SK-N-SH (cell line): ENCODE measurements around the gene NF2. TPM values are rescaled to one million over a fixed set of nuclear protein-coding genes. Genes with fewer than 3 reads are reported as not detected.
A peak's percentile ranks its signal among the peaks of the same experiment; 100 is the strongest.

ENCODE experiments used
- CTCF ChIA-PET: fragments of 300-600, 350-600 bp; formaldehyde crosslinking; extraction: SDS; loops from one replicate; lab custom pipeline; 2021; lab: Yijun Ruan, JAX
- POLR2A ChIA-PET: fragments of 350-600 bp; sonication (Branson Sonifier 250); formaldehyde crosslinking; extraction: SDS; loops from one replicate; lab custom pipeline; 2020; ENCODE audit warnings: antibody characterized with exemption, inconsistent platforms; lab: Yijun Ruan, JAX
- DNase-seq: peaks from one replicate; pipeline ENCODE4 v3.0.0; 2012
- H2AFZ ChIP-seq: fragments of 200-600 bp; sonication (generic); 2 replicates; pipeline ENCODE4 v1.8.1; 2016; ENCODE audit warnings: antibody characterized with exemption, mild to moderate bottlenecking, low read depth
- H3F3A ChIP-seq: fragments of 200-600 bp; sonication (generic); replicated peaks from 2 replicates; pipeline ENCODE3; 2016; ENCODE audit warnings: antibody characterized with exemption, mild to moderate bottlenecking; ENCODE audit not compliant: insufficient read depth
- H3K27ac ChIP-seq, 2 experiments: fragments of 200-500 bp in 1 of 2; fragments of 200-600 bp in 1 of 2; sonication (Bioruptor generic) in 1 of 2; sonication (generic), shearing (Covaris generic) in 1 of 2; 2 replicates each; pipeline versions ENCODE4 v1.5.1 to v1.6.1; 2014 to 2016; ENCODE audit warnings: low read depth in 2 of 2, inconsistent platforms in 1 of 2, low read length in 1 of 2, mild to moderate bottlenecking in 1 of 2, mixed read lengths in 1 of 2
- H3K27me3 ChIP-seq: fragments of 200-600 bp; sonication (generic), shearing (Covaris generic); 2 replicates; pipeline ENCODE4 v1.6.1; 2016; ENCODE audit warnings: mixed run types; ENCODE audit not compliant: insufficient read depth
- H3K36me3 ChIP-seq, 2 experiments: fragments of 200-500 bp in 1 of 2; fragments of 200-600 bp in 1 of 2; sonication (Bioruptor generic) in 1 of 2; sonication (generic) in 1 of 2; replicated peaks in 1 of 2; 2 replicates each; pipeline versions ENCODE3 to v1.5.1; 2014 to 2016; ENCODE audit warnings: low read length in 1 of 2, mild to moderate bottlenecking in 1 of 2; ENCODE audit not compliant: insufficient read depth in 2 of 2, control insufficient read depth in 1 of 2
- H3K4me1 ChIP-seq, 2 experiments: fragments of 200-500 bp in 1 of 2; fragments of 200-600 bp in 1 of 2; sonication (Bioruptor generic) in 1 of 2; sonication (generic), shearing (Covaris generic) in 1 of 2; 2 replicates each; pipeline versions ENCODE4 v1.5.1 to v1.6.1; 2014 to 2016; ENCODE audit warnings: low read depth in 1 of 2, low read length in 1 of 2, mixed run types in 1 of 2; ENCODE audit not compliant: insufficient read depth in 2 of 2, control insufficient read depth in 1 of 2
- H3K4me2 ChIP-seq: fragments of 200-600 bp; sonication (generic), shearing (Covaris generic); 2 replicates; pipeline ENCODE4 v1.6.1; 2017; ENCODE audit warnings: mixed run types
- H3K4me3 ChIP-seq, 2 experiments: fragments of 200-500 bp in 1 of 2; fragments of 200-600 bp in 1 of 2; sonication (Bioruptor generic) in 1 of 2; sonication (generic), shearing (Covaris generic) in 1 of 2; 2 replicates each; pipeline versions ENCODE4 v1.5.1 to v1.8.1; 2014 to 2016; ENCODE audit warnings: low read depth in 2 of 2, inconsistent platforms in 1 of 2, low read length in 1 of 2, mild to moderate bottlenecking in 1 of 2, mixed read lengths in 1 of 2, moderate library complexity in 1 of 2
- H3K79me2 ChIP-seq: fragments of 200-600 bp; sonication (generic); 2 replicates; pipeline ENCODE4 v1.8.1; 2017; ENCODE audit warnings: mild to moderate bottlenecking; ENCODE audit not compliant: insufficient read depth
- H3K9ac ChIP-seq: fragments of 200-600 bp; sonication (generic); 2 replicates; pipeline ENCODE4 v1.6.1; 2017; ENCODE audit warnings: mixed run types
- H3K9me2 ChIP-seq: fragments of 200-600 bp; sonication (generic); 2 replicates; pipeline ENCODE4 v1.6.1; 2017; ENCODE audit warnings: mixed run types
- H3K9me3 ChIP-seq: fragments of 200-600 bp; sonication (generic); 2 replicates; pipeline ENCODE4 v1.6.1; 2017; ENCODE audit warnings: mixed run types, mild to moderate bottlenecking, moderate library complexity
- H4K20me1 ChIP-seq: fragments of 200-600 bp; sonication (generic); 2 replicates; pipeline ENCODE4 v1.6.1; 2017; ENCODE audit warnings: mild to moderate bottlenecking, mixed run types; ENCODE audit not compliant: insufficient read depth
- CHD2 ChIP-seq: fragments of 150-350 bp; IDR thresholded peaks from 2 replicates; pipeline ENCODE4 v1.6.1; 2018; ENCODE audit warnings: low read length; ENCODE audit not compliant: partially characterized antibody
- EZH2phosphoT487 ChIP-seq: fragments of 200-600 bp; sonication (generic); IDR thresholded peaks from 2 replicates; pipeline ENCODE4 v1.6.1; 2017; ENCODE audit warnings: low read depth, mixed run types, mild to moderate bottlenecking, antibody characterized with exemption, moderate library complexity, borderline replicate concordance
- FOSL2 ChIP-seq: IDR thresholded peaks from 2 replicates; pipeline ENCODE4 v1.4.0; 2012; ENCODE audit warnings: low read depth, mild to moderate bottlenecking, moderate library complexity, borderline replicate concordance
- FOXJ3 ChIP-seq: sonication (generic); formaldehyde crosslinking; IDR thresholded peaks from 2 replicates; pipeline ENCODE4 v1.5.1; 2020; ENCODE audit warnings: mild to moderate bottlenecking, missing genetic modification reagents
- FOXM1 ChIP-seq: IDR thresholded peaks from 2 replicates; pipeline ENCODE4 v1.4.0; 2012; ENCODE audit warnings: low read depth, mild to moderate bottlenecking
- GATA2 ChIP-seq: sonication (generic); formaldehyde crosslinking; IDR thresholded peaks from 2 replicates; pipeline ENCODE4 v1.5.0; 2020; ENCODE audit warnings: mild to moderate bottlenecking, missing genetic modification reagents
- JUND ChIP-seq: IDR thresholded peaks from 2 replicates; pipeline ENCODE4 v1.4.0; 2012
- RAD21 ChIP-seq: IDR thresholded peaks from 2 replicates; pipeline ENCODE4 v1.6.1; 2012; ENCODE audit warnings: mild to moderate bottlenecking, low read length
- RCOR1 ChIP-seq: fragments of 150-350 bp; IDR thresholded peaks from 2 replicates; pipeline ENCODE4 v1.6.1; 2017; ENCODE audit warnings: antibody characterized with exemption, low read length
- RXRA ChIP-seq: IDR thresholded peaks from 2 replicates; pipeline ENCODE4 v1.4.0; 2012; ENCODE audit warnings: low read depth, mild to moderate bottlenecking, borderline replicate concordance
- SIN3A ChIP-seq: IDR thresholded peaks from 2 replicates; pipeline ENCODE4 v1.6.1; 2012; ENCODE audit warnings: low read depth, mild to moderate bottlenecking, low read length, moderate library complexity, borderline replicate concordance
- SMC3 ChIP-seq: IDR thresholded peaks from 2 replicates; pipeline ENCODE4 v1.6.1; 2012; ENCODE audit warnings: low read depth, low read length, improper control_type of control experiment
- TAF1 ChIP-seq: IDR thresholded peaks from 2 replicates; pipeline ENCODE4 v1.6.1; 2012; ENCODE audit warnings: low read depth, mild to moderate bottlenecking, low read length, moderate library complexity, borderline replicate concordance
- USF1 ChIP-seq: IDR thresholded peaks from 2 replicates; pipeline ENCODE4 v1.4.0; 2012; ENCODE audit warnings: low read depth, borderline replicate concordance
- ZBTB33 ChIP-seq: IDR thresholded peaks from 2 replicates; pipeline ENCODE4 v1.4.0; 2012; ENCODE audit warnings: low read depth, borderline replicate concordance
- WGBS: methylation state at CpG from one replicate; pipeline ENCODE4 v1.1.6; 2017; ENCODE audit warnings: low lambda C conversion rate; 5-methylcytosine and 5-hydroxymethylcytosine counted together
- polyA plus RNA-seq, 3 experiments: library from polyadenylated mRNA; depleted of rRNA; stranded (reverse); fragments of >200 nt; gene quantifications; 2 replicates each; pipeline ENCODE4 v1.2.3, GENCODE V29; 2012
- TF ChIP-seq, protein P1 (sequence below): fragments of 150-350 bp; IDR thresholded peaks from 2 replicates; pipeline ENCODE4 v1.6.1; 2016; ENCODE audit warnings: mild to moderate bottlenecking, low read depth, low read length
- TF ChIP-seq, protein P2 (sequence below): IDR thresholded peaks from 2 replicates; pipeline ENCODE4; 2012
- TF ChIP-seq, protein P3 (sequence below): fragments of 200-600 bp; sonication (generic); IDR thresholded peaks from 2 replicates; pipeline ENCODE4 v1.6.1; 2017; ENCODE audit warnings: antibody characterized with exemption, mild to moderate bottlenecking, moderate library complexity

Gene NF2
- polyA plus RNA-seq, 1 of the 3 experiments (the other 2 are of a cell fraction), result 44.1 TPM

GRCh38 chr22:29623553-29624169 is 20.2 kb downstream of the NF2 start:
- H3K9me2 ChIP-seq, result no peaks in the 10 kb centered on the region
- H3K4me2 ChIP-seq, result peak overlapping the region; percentile 61; the same call in 1 of the 2 replicates
- TF ChIP-seq, protein P1, sequence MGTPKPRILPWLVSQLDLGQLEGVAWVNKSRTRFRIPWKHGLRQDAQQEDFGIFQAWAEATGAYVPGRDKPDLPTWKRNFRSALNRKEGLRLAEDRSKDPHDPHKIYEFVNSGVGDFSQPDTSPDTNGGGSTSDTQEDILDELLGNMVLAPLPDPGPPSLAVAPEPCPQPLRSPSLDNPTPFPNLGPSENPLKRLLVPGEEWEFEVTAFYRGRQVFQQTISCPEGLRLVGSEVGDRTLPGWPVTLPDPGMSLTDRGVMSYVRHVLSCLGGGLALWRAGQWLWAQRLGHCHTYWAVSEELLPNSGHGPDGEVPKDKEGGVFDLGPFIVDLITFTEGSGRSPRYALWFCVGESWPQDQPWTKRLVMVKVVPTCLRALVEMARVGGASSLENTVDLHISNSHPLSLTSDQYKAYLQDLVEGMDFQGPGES, result no peak
- TF ChIP-seq ZBTB33 (no peak), CHD2 (no peak), GATA2 (no peak), SIN3A (no peak), TAF1 (no peak)
- TF ChIP-seq, protein P2, sequence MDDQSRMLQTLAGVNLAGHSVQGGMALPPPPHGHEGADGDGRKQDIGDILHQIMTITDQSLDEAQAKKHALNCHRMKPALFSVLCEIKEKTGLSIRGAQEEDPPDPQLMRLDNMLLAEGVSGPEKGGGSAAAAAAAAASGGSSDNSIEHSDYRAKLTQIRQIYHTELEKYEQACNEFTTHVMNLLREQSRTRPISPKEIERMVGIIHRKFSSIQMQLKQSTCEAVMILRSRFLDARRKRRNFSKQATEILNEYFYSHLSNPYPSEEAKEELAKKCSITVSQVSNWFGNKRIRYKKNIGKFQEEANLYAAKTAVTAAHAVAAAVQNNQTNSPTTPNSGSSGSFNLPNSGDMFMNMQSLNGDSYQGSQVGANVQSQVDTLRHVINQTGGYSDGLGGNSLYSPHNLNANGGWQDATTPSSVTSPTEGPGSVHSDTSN, result no peak
- ChIA-PET POLR2A (no interaction called here), CTCF (interaction anchor here (0.7 to 2.3 kb wide), 5 partner anchors 11 to 465 kb away, joined by 3 to 11 read pairs (median 3); no protein-coding TSS in a partner anchor)
- peaks cover 81% of the 10 kb centered on the region for H3K79me2 ChIP-seq
- no peak for DNase-seq
- peaks cover 52% of the 10 kb centered on the region for H3F3A ChIP-seq
- H3K27ac ChIP-seq, result peak overlapping the region; percentile 31 to 93; a peak in 3 of 4 replicates
- 89% methylated on average over 6 of the region's 6 CpGs for WGBS
- no peak overlapping the region for H3K4me3 ChIP-seq
- peak overlapping the region; percentile 51 for H3K9ac ChIP-seq
- no peaks in the 10 kb centered on the region for H4K20me1 ChIP-seq
- H3K36me3 ChIP-seq, result no peaks in the 10 kb centered on the region
- H3K27me3 ChIP-seq, result no peaks in the 10 kb centered on the region
- peaks cover 5 to 64% of the 10 kb centered on the region in 2 experiments; a peak in 3 of 4 replicates for H3K4me1 ChIP-seq
- no peak overlapping the region for H2AFZ ChIP-seq
- H3K9me3 ChIP-seq, result no peaks in the 10 kb centered on the region

GRCh38 chr22:29625090-29625825 is 21.8 kb downstream of the NF2 start:
- peak overlapping the region; percentile 24 to 93; a peak in 3 of 4 replicates for H3K27ac ChIP-seq
- peak overlapping the region in 1 of 2 experiments; percentile 15; a peak in 1 of 4 replicates for H3K4me3 ChIP-seq
- H3K79me2 ChIP-seq, result peaks cover 81% of the 10 kb centered on the region
- no peaks in the 10 kb centered on the region for H3K36me3 ChIP-seq
- DNase-seq, result peak; percentile 49
- peak overlapping the region; percentile 51 for H3K9ac ChIP-seq
- ChIA-PET POLR2A (no interaction called here), CTCF (interaction anchor here (0.6 to 7.8 kb wide), 58 partner anchors 8 to 635 kb away, joined by 3 to 53 read pairs (median 4); partner anchors contain the start of gene NF2)
- no peaks in the 10 kb centered on the region for H3K9me2 ChIP-seq
- 69% methylated on average over 12 of the region's 12 CpGs for WGBS
- peaks cover 5 to 59% of the 10 kb centered on the region in 2 experiments; a peak in 3 of 4 replicates for H3K4me1 ChIP-seq
- H3K27me3 ChIP-seq, result no peaks in the 10 kb centered on the region
- no peak overlapping the region for H2AFZ ChIP-seq
- H4K20me1 ChIP-seq, result no peaks in the 10 kb centered on the region
- peak overlapping the region; percentile 32; the same call in 1 of the 2 replicates for H3K4me2 ChIP-seq
- peaks cover 51% of the 10 kb centered on the region for H3F3A ChIP-seq
- H3K9me3 ChIP-seq, result no peaks in the 10 kb centered on the region
- TF ChIP-seq RAD21 (peak; percentile 71), TAF1 (no peak), CHD2 (peak; percentile 13), RXRA (no peak), SIN3A (0 out of 2 replicates have a peak, but pooled peaks have one; percentile 37), RCOR1 (peak; percentile 40; the same call in 1 of the 2 replicates), EZH2phosphoT487 (no peak), FOSL2 (no peak), SMC3 (peak; percentile 46), FOXM1 (peak; percentile 10; the same call in 1 of the 2 replicates), FOXJ3 (CRISPR knock-in tag) (no peak), JUND (no peak), USF1 (no peak)
- TF ChIP-seq, protein P3, sequence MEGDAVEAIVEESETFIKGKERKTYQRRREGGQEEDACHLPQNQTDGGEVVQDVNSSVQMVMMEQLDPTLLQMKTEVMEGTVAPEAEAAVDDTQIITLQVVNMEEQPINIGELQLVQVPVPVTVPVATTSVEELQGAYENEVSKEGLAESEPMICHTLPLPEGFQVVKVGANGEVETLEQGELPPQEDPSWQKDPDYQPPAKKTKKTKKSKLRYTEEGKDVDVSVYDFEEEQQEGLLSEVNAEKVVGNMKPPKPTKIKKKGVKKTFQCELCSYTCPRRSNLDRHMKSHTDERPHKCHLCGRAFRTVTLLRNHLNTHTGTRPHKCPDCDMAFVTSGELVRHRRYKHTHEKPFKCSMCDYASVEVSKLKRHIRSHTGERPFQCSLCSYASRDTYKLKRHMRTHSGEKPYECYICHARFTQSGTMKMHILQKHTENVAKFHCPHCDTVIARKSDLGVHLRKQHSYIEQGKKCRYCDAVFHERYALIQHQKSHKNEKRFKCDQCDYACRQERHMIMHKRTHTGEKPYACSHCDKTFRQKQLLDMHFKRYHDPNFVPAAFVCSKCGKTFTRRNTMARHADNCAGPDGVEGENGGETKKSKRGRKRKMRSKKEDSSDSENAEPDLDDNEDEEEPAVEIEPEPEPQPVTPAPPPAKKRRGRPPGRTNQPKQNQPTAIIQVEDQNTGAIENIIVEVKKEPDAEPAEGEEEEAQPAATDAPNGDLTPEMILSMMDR, result peak; percentile 96
